Osteoblast (primary cell): ENCODE results near the gene RNF141. TPM values are rescaled to one million over a fixed set of nuclear protein-coding genes. Genes with fewer than 3 reads are reported as not detected.

ENCODE experiments used
- DNase-seq: peaks from one replicate; pipeline ENCODE4 v3.0.0; 2011; ENCODE audit warnings: low spot score, mixed read lengths; ENCODE audit not compliant: insufficient read length; ENCODE audit errors: missing footprints
- H2AFZ ChIP-seq: 2 replicates; pipeline ENCODE4 v1.6.0; 2011; ENCODE audit warnings: mild to moderate bottlenecking, low read length
- H3K27ac ChIP-seq: 2 replicates; pipeline ENCODE4 v1.5.1; 2011; ENCODE audit warnings: mild to moderate bottlenecking, low read depth, low read length, moderate library complexity
- H3K27me3 ChIP-seq: 2 replicates; pipeline ENCODE4 v1.6.0; 2012; ENCODE audit warnings: mild to moderate bottlenecking, control low read depth, inconsistent platforms, low read length, moderate library complexity; ENCODE audit not compliant: insufficient read depth
- H3K36me3 ChIP-seq: 2 replicates; pipeline ENCODE4 v1.5.1; 2011; ENCODE audit warnings: mild to moderate bottlenecking, low read length, control low read depth, moderate library complexity; ENCODE audit not compliant: insufficient read depth
- H3K4me1 ChIP-seq: 2 replicates; pipeline ENCODE4 v1.5.1; 2011; ENCODE audit warnings: mild to moderate bottlenecking, low read length, control low read depth, moderate library complexity; ENCODE audit not compliant: insufficient read depth
- H3K4me2 ChIP-seq: 2 replicates; pipeline ENCODE4 v1.6.0; 2011; ENCODE audit warnings: mild to moderate bottlenecking, low read length; ENCODE audit not compliant: insufficient read depth
- H3K4me3 ChIP-seq: fragments of 200-600 bp; sonication (generic); 3 replicates; pipeline ENCODE4 v1.5.1; 2012; ENCODE audit warnings: mild to moderate bottlenecking, low read length, inconsistent platforms; ENCODE audit not compliant: insufficient read depth
- H3K79me2 ChIP-seq: 2 replicates; pipeline ENCODE4 v1.6.0; 2012; ENCODE audit warnings: mild to moderate bottlenecking, low read length, control low read depth, inconsistent platforms; ENCODE audit not compliant: insufficient read depth
- H3K9me3 ChIP-seq: 2 replicates; pipeline ENCODE4 v1.5.1; 2011; ENCODE audit warnings: low read depth, low read length, control low read depth
- H4K20me1 ChIP-seq: 2 replicates; pipeline ENCODE4 v1.6.0; 2012; ENCODE audit warnings: mild to moderate bottlenecking, low read length, control low read depth; ENCODE audit not compliant: insufficient read depth
- total RNA-seq: library from RNA; depleted of rRNA; stranded (reverse); fragments of >200 nt; gene quantifications from 2 replicates; pipeline ENCODE4 v1.2.3, GENCODE V29; 2012
- TF ChIP-seq, protein P1 (sequence below): IDR thresholded peaks from 2 replicates; pipeline ENCODE4 v1.5.1; 2011; ENCODE audit warnings: mild to moderate bottlenecking, low read depth, low read length, moderate library complexity; ENCODE audit errors: extremely low read depth

Gene RNF141
- total RNA-seq, 1 donor, result 29.3 TPM

DNA sequence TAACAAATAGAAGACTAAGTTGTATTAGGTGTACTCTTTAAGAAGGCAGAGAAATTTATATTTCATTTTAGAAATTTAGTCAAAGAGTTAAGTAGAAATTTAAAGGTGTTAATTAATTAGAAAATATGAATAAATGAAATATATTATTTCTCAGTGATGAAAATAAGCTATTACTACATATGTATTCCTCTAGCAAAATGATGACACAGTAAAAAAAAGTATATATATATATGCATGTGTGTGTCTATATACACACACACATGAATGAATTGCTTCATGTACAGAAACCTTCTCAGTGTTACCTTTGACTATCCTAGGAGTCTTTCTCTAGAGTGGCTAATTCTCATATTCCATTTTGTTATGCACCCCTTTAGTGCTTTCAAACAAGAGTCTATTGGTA lies 7.7 kb downstream of the RNF141 start:
- peaks cover 49% of the 10 kb centered on the region for H3K79me2 ChIP-seq
- no peaks in the 10 kb centered on the region for H3K27me3 ChIP-seq
- no peak for DNase-seq
- H3K36me3 ChIP-seq, result peaks cover 31% of the 10 kb centered on the region
- no peak overlapping the region for H2AFZ ChIP-seq
- H3K4me2 ChIP-seq, result no peak overlapping the region
- no peaks in the 10 kb centered on the region for H4K20me1 ChIP-seq
- peaks cover 44% of the 10 kb centered on the region for H3K4me1 ChIP-seq
- H3K27ac ChIP-seq, result no peak overlapping the region
- H3K9me3 ChIP-seq, result no peaks in the 10 kb centered on the region
- H3K4me3 ChIP-seq, result no peak overlapping the region
- TF ChIP-seq, protein P1, sequence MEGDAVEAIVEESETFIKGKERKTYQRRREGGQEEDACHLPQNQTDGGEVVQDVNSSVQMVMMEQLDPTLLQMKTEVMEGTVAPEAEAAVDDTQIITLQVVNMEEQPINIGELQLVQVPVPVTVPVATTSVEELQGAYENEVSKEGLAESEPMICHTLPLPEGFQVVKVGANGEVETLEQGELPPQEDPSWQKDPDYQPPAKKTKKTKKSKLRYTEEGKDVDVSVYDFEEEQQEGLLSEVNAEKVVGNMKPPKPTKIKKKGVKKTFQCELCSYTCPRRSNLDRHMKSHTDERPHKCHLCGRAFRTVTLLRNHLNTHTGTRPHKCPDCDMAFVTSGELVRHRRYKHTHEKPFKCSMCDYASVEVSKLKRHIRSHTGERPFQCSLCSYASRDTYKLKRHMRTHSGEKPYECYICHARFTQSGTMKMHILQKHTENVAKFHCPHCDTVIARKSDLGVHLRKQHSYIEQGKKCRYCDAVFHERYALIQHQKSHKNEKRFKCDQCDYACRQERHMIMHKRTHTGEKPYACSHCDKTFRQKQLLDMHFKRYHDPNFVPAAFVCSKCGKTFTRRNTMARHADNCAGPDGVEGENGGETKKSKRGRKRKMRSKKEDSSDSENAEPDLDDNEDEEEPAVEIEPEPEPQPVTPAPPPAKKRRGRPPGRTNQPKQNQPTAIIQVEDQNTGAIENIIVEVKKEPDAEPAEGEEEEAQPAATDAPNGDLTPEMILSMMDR, result no peak

DNA sequence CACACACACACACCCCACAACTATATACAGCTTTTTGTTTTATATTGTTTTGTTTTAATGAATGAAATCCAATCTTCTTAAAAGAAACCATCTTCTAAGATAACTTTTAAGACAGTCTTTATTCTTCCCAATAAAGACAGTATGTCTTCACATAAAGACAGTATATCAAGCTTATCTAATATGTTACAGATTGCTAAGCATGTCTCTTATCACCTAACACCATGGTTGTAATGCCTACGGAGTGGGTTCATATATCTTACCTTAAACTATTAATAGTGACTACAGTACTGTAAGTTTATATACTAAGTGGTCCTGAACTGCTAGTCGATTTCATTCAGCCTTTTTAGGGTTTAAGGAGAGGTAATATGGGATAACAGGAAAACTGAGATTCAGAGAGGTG lies 8.5 kb downstream of the RNF141 start:
- Histone ChIP-seq H3K79me2 (peaks cover 41% of the 10 kb centered on the region), H3K27me3 (no peaks in the 10 kb centered on the region), H4K20me1 (no peaks in the 10 kb centered on the region), H3K36me3 (peaks cover 31% of the 10 kb centered on the region), H3K4me1 (peaks cover 44% of the 10 kb centered on the region), H3K27ac (no peak overlapping the region), H3K4me2 (no peak overlapping the region), H2AFZ (no peak overlapping the region), H3K9me3 (no peaks in the 10 kb centered on the region), H3K4me3 (no peak overlapping the region)
- TF ChIP-seq, protein P1, result no peak
- DNase-seq, result no peak

DNA sequence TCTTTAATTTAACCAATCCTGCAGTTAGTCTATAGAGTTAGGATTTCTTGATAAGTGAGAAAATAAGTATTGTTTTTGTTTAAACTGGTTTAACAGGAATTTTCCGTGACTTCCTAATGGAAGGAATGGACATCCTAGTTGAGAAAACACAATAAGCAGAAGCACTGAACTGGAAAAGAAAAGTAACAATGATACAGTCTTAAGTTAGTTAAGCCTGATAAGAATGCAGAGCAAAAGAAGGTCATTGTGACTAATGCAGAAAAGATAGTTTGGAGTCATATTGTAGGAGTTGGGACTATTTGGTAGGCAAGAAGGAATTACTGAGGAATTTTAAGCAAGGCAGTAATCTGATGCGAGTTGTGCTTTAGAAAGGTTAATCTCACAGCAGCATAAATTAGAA lies 11.7 kb downstream of the RNF141 start:
- Histone ChIP-seq H3K4me1 (peaks cover 39% of the 10 kb centered on the region), H3K27me3 (no peaks in the 10 kb centered on the region), H3K4me2 (peak overlapping the region; percentile 0), H3K9me3 (no peaks in the 10 kb centered on the region), H4K20me1 (no peaks in the 10 kb centered on the region), H3K36me3 (peaks cover 49% of the 10 kb centered on the region), H2AFZ (no peak overlapping the region), H3K4me3 (no peak overlapping the region), H3K27ac (peak overlapping the region; percentile 58), H3K79me2 (peaks cover 14% of the 10 kb centered on the region)
- TF ChIP-seq, protein P1, result no peak
- peak; percentile 53 for DNase-seq

DNA sequence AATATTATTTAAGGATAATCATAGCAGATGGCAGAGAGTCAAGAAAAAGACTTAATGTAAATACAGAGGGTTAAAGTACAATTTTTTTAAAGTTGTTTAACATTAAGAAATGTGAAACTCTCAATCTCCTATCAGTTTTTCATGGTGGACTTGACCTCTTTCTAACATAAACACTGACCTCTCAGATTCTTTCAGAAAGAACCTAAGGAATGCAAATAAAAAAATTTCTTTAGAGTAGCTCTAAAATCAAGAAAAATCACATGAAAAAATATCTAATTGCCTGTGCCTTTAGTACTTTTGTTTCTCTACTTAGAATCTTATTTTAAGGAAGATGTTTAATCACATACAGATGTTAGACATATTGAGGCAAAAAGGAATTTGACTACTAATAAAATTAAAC lies 12.9 kb downstream of the RNF141 start:
- Histone ChIP-seq H3K9me3 (no peaks in the 10 kb centered on the region), H2AFZ (no peak overlapping the region), H3K79me2 (peaks cover 5% of the 10 kb centered on the region), H4K20me1 (no peaks in the 10 kb centered on the region), H3K4me1 (peaks cover 39% of the 10 kb centered on the region), H3K27me3 (no peaks in the 10 kb centered on the region), H3K27ac (peak overlapping the region; percentile 58), H3K4me3 (no peak overlapping the region), H3K36me3 (peaks cover 41% of the 10 kb centered on the region), H3K4me2 (peak overlapping the region; percentile 59)
- TF ChIP-seq, protein P1, result no peak
- no peak for DNase-seq
